ENCODE measurements around the gene GPR78. TPM values are rescaled to one million over a fixed set of nuclear protein-coding genes. Genes with fewer than 3 reads are reported as not detected.

GPR78 gene
- total and polyA plus RNA-seq, 2 of the 8 experiments (the other 6 are each of a cell fraction or from before 2014, with no cell fraction given): 1.0 to 3.0 TPM

- peak overlapping the region; percentile 18; the same call in 1 of the 2 replicates for H2AK5ac ChIP-seq (ENCODE audit: low read depth, low read length)
- no peak overlapping the region for H3K4ac ChIP-seq (replicated peaks; ENCODE audit: insufficient read length, low read depth, low read length)
- FAIRE-seq (no peak), DNase-seq (ENCODE audit: low read depth in 1 of 2, low spot score in 2 of 2) (no peak)
- 0 out of 2 replicates have a peak overlapping the region, but pooled peaks have one; percentile 31 for H2BK15ac ChIP-seq (ENCODE audit: low read length)
- H3K18ac ChIP-seq (ENCODE audit: extremely low read depth, low read length): no peak overlapping the region
- H3K27ac ChIP-seq (ENCODE audit: low read depth, low read length): no peak overlapping the region
- no peak overlapping the region for H2AFZ ChIP-seq (ENCODE audit: low read length)
- H3K79me1 ChIP-seq (ENCODE audit: low read depth, low read length): no peaks in the 10 kb centered on the region
- no peak overlapping the region; the same call in 1 of the 2 replicates for H2BK12ac ChIP-seq (ENCODE audit: low read depth, low read length)
- H3K36me3 ChIP-seq (ENCODE audit: control insufficient read depth in 2 of 4, insufficient read depth in 4 of 4, low read length in 3 of 4): no peaks in the 10 kb centered on the region
- H2BK20ac ChIP-seq (ENCODE audit: low read length): no peak overlapping the region
- H2BK120ac ChIP-seq (replicated peaks; ENCODE audit: low read depth, low read length): no peak overlapping the region
- H4K91ac ChIP-seq (replicated peaks; ENCODE audit: insufficient read length, low read length): no peak overlapping the region
- no peak overlapping the region for H3K4me2 ChIP-seq (ENCODE audit: insufficient read depth in 1 of 2, low read depth in 2 of 2, low read length in 2 of 2)
- no peaks in the 10 kb centered on the region for H4K20me1 ChIP-seq (replicated peaks in 1 of 2; ENCODE audit: control insufficient read depth in 1 of 2, insufficient read depth in 2 of 2, low read length in 2 of 2)
- H3K79me2 ChIP-seq (ENCODE audit: control insufficient read depth in 1 of 2, insufficient read depth in 2 of 2, low read length in 2 of 2): no peaks in the 10 kb centered on the region
- H3K23me2 ChIP-seq (ENCODE audit: low read depth, low read length): no peaks in the 10 kb centered on the region
- H3K27me3 ChIP-seq (replicated peaks in 1 of 4; ENCODE audit: control insufficient read depth in 3 of 4, extremely low read depth in 1 of 4, insufficient read depth in 3 of 4, low read length in 3 of 4): no peaks in the 10 kb centered on the region; a peak in 1 of 7 replicates
- H3K23ac ChIP-seq (ENCODE audit: insufficient read length): no peak overlapping the region
- H3K56ac ChIP-seq (replicated peaks; ENCODE audit: insufficient read length, low read depth, low read length): no peak overlapping the region
- ChIA-PET POLR2A (ENCODE audit: partially characterized antibody) (no interaction called here), CTCF (ENCODE audit: partially characterized antibody) (interaction anchor here (0.6 to 2.6 kb wide), 6 partner anchors 8 to 68 kb away, joined by 3 to 11 read pairs (median 3); no protein-coding TSS in a partner anchor)
- no peak overlapping the region for H3K4me3 ChIP-seq (ENCODE audit: extremely low read depth in 1 of 4, insufficient read depth in 2 of 4, low read depth in 3 of 4, low read length in 4 of 4)
- TF ChIP-seq RNF2 (IDR thresholded peaks at IDR 0.05; ENCODE audit: borderline replicate concordance, low read depth, low read length, missing control alignments, poor library complexity, severe bottlenecking) (no peak), ATF3 (IDR thresholded peaks at IDR 0.05; ENCODE audit: insufficient read depth, low read depth, low read length) (no peak), TAF7 (optimal IDR thresholded peaks at IDR 0.05; ENCODE audit: borderline replicate concordance, low read depth, low read length) (no peak), GTF2F1 (IDR thresholded peaks at IDR 0.05; ENCODE audit: borderline replicate concordance, low read depth, low read length) (no peak), SP1 (IDR thresholded peaks at IDR 0.05; ENCODE audit: low read depth, low read length) (no peak), NANOG (IDR thresholded peaks at IDR 0.05; ENCODE audit: insufficient read depth, low read depth, low read length, poor library complexity, severe bottlenecking) (no peak)
- peaks cover 1 to 9% (median 7%) of the 10 kb centered on the region in 4 experiments for H3K4me1 ChIP-seq (replicated peaks in 1 of 4; ENCODE audit: control insufficient read depth in 3 of 4, insufficient read depth in 4 of 4, low read length in 3 of 4)
- no peak overlapping the region for H3K14ac ChIP-seq (ENCODE audit: insufficient read length)
- no peak overlapping the region for H4K5ac ChIP-seq (ENCODE audit: insufficient read length, low read depth, low read length)
- peak overlapping the region; percentile 25; the same call in 1 of the 2 replicates for H4K8ac ChIP-seq (ENCODE audit: extremely low read depth, insufficient read depth, low read length)
- no peak overlapping the region for H3K9ac ChIP-seq (replicated peaks in 1 of 4; ENCODE audit: extremely low read depth in 1 of 4, low read depth in 3 of 4, low read length in 3 of 4)
- H2BK5ac ChIP-seq (ENCODE audit: low read depth, low read length): no peak overlapping the region
- WGBS, 2 experiments (ENCODE audit: extremely low coverage in 1 of 2, insufficient coverage in 1 of 2, insufficient read length in 1 of 2, insufficient replicate concordance in 2 of 2, low coverage in 1 of 2, low lambda C conversion rate in 2 of 2, missing lambda C conversion rate in 1 of 2): 86% methylated on average over 15 of the region's 15 CpGs; no CpG with 5 or more reads in 1 of the 2 experiments
- H3K9me3 ChIP-seq (ENCODE audit: insufficient read depth in 2 of 2, low read depth in 1 of 2, low read length in 1 of 2): peaks cover 0 to 3% of the 10 kb centered on the region in 2 experiments; a peak in 1 of 4 replicates
Measured at GRCh38 chr4:8538703-8539567, 41.3 kb upstream of the GPR78 start.

Measured in H1 (cell line).